HUES64 (cell line): Measurements from ENCODE around the gene TNFRSF8.

Source experiments
- H3K27ac ChIP-seq: 2 replicates; pipeline ENCODE4 v1.7.0; 2013; ENCODE audit warnings: low read depth, low read length, inconsistent platforms
- H3K27me3 ChIP-seq: 2 replicates; pipeline ENCODE4 v1.6.1; 2013; ENCODE audit warnings: mild to moderate bottlenecking, low read length; ENCODE audit not compliant: insufficient read depth
- H3K36me3 ChIP-seq: 2 replicates; pipeline ENCODE4 v1.6.1; 2013; ENCODE audit warnings: mild to moderate bottlenecking, low read length; ENCODE audit not compliant: insufficient read depth
- H3K4me1 ChIP-seq: 2 replicates; pipeline ENCODE4 v1.6.1; 2013; ENCODE audit warnings: mild to moderate bottlenecking, low read length, moderate library complexity; ENCODE audit not compliant: insufficient read depth
- H3K4me3 ChIP-seq: 2 replicates; pipeline ENCODE4 v1.5.1; 2013; ENCODE audit warnings: mild to moderate bottlenecking, low read length, moderate library complexity
- H3K9ac ChIP-seq: 2 replicates; pipeline ENCODE4 v1.6.1; 2013; ENCODE audit warnings: mild to moderate bottlenecking, low read depth, low read length
- H3K9me3 ChIP-seq: 2 replicates; pipeline ENCODE4 v1.6.1; 2013; ENCODE audit warnings: low read depth, low read length; ENCODE audit not compliant: insufficient read depth
- WGBS: fragments of 150-250, 120-280 bp; methylation state at CpG from one replicate; pipeline ENCODE4 v1.1.7; 2013; ENCODE audit warnings: missing lambda C conversion rate; 5-methylcytosine and 5-hydroxymethylcytosine counted together

TNFRSF8 gene

GRCh38 chr1:12126781-12127180, 63.7 kb downstream of the TNFRSF8 start:
- Histone ChIP-seq H3K27me3 (no peaks in the 10 kb centered on the region), H3K9ac (no peak overlapping the region), H3K4me1 (no peaks in the 10 kb centered on the region), H3K9me3 (no peaks in the 10 kb centered on the region), H3K4me3 (no peak overlapping the region), H3K36me3 (peaks cover 14% of the 10 kb centered on the region; the same call in 1 of the 2 replicates), H3K27ac (no peak overlapping the region)
- 92% methylated on average over 9 of the region's 9 CpGs for WGBS

- H3K9me3 ChIP-seq, result no peaks in the 10 kb centered on the region
- H3K4me3 ChIP-seq, result no peak overlapping the region
- no peak overlapping the region for H3K27ac ChIP-seq
- no peaks in the 10 kb centered on the region for H3K27me3 ChIP-seq
- no peak overlapping the region for H3K9ac ChIP-seq
- H3K36me3 ChIP-seq, result peaks cover 14% of the 10 kb centered on the region; the same call in 1 of the 2 replicates
- 94% methylated on average over 9 of the region's 10 CpGs for WGBS
- no peaks in the 10 kb centered on the region for H3K4me1 ChIP-seq
Observed at GRCh38 chr1:12127206-12127810, 64.2 kb downstream of the TNFRSF8 start.

GRCh38 chr1:12128120-12128519, 65.0 kb downstream of the TNFRSF8 start:
- Histone ChIP-seq H3K9me3 (no peaks in the 10 kb centered on the region), H3K4me3 (no peak overlapping the region), H3K27ac (no peak overlapping the region), H3K27me3 (no peaks in the 10 kb centered on the region), H3K36me3 (peaks cover 14% of the 10 kb centered on the region; the same call in 1 of the 2 replicates), H3K9ac (no peak overlapping the region), H3K4me1 (no peaks in the 10 kb centered on the region)
- WGBS, result 88% methylated on average over 15 of the region's 15 CpGs

- Histone ChIP-seq H3K36me3 (peaks cover 14% of the 10 kb centered on the region; the same call in 1 of the 2 replicates), H3K27ac (no peak overlapping the region), H3K27me3 (no peaks in the 10 kb centered on the region), H3K4me1 (no peaks in the 10 kb centered on the region), H3K9ac (no peak overlapping the region), H3K9me3 (no peaks in the 10 kb centered on the region), H3K4me3 (no peak overlapping the region)
- whole genome bisulfite sequencing, result 90% methylated on average over 12 of the region's 12 CpGs
Observed at GRCh38 chr1:12129624-12130023, 66.5 kb downstream of the TNFRSF8 start.

GRCh38 chr1:12130466-12131130, 67.5 kb downstream of the TNFRSF8 start:
- Histone ChIP-seq H3K27ac (no peak overlapping the region), H3K36me3 (peaks cover 14% of the 10 kb centered on the region; the same call in 1 of the 2 replicates), H3K4me1 (no peaks in the 10 kb centered on the region), H3K4me3 (no peak overlapping the region), H3K9ac (no peak overlapping the region), H3K9me3 (no peaks in the 10 kb centered on the region), H3K27me3 (no peaks in the 10 kb centered on the region)
- WGBS, result 87% methylated on average over 13 of the region's 13 CpGs

- 91% methylated on average over 8 of the region's 8 CpGs for WGBS
- peaks cover 10% of the 10 kb centered on the region; the same call in 1 of the 2 replicates for H3K36me3 ChIP-seq
- H3K4me1 ChIP-seq, result no peaks in the 10 kb centered on the region
- no peak overlapping the region for H3K27ac ChIP-seq
- H3K9ac ChIP-seq, result no peak overlapping the region
- no peaks in the 10 kb centered on the region for H3K27me3 ChIP-seq
- no peaks in the 10 kb centered on the region for H3K9me3 ChIP-seq
- H3K4me3 ChIP-seq, result no peak overlapping the region
Observed at GRCh38 chr1:12132078-12132477, 69.0 kb downstream of the TNFRSF8 start.

- no peaks in the 10 kb centered on the region for H3K27me3 ChIP-seq
Observed at GRCh38 chr1:12134716-12135115, 71.6 kb downstream of the TNFRSF8 start.

GRCh38 chr1:12135612-12136011, 72.5 kb downstream of the TNFRSF8 start:
- H3K27me3 ChIP-seq, result no peaks in the 10 kb centered on the region
- H3K9ac ChIP-seq, result no peak overlapping the region
- no peak overlapping the region for H3K27ac ChIP-seq
- H3K9me3 ChIP-seq, result no peaks in the 10 kb centered on the region
- no peak overlapping the region for H3K4me3 ChIP-seq
- no peaks in the 10 kb centered on the region for H3K36me3 ChIP-seq
- WGBS, result 89% methylated on average over 6 of the region's 6 CpGs
- H3K4me1 ChIP-seq, result no peaks in the 10 kb centered on the region

More at GRCh38 chr1:12134716-12135115, 71.6 kb downstream of the TNFRSF8 start:
- no peak overlapping the region for H3K9ac ChIP-seq
- H3K9me3 ChIP-seq, result no peaks in the 10 kb centered on the region
- H3K4me3 ChIP-seq, result no peak overlapping the region
- no peaks in the 10 kb centered on the region for H3K4me1 ChIP-seq
- no peak overlapping the region for H3K27ac ChIP-seq
- WGBS, result 94% methylated on average over 10 of the region's 10 CpGs
- H3K36me3 ChIP-seq, result no peaks in the 10 kb centered on the region

- no peaks in the 10 kb centered on the region for H3K4me1 ChIP-seq
- H3K27me3 ChIP-seq, result no peaks in the 10 kb centered on the region
- no peaks in the 10 kb centered on the region for H3K9me3 ChIP-seq
- H3K9ac ChIP-seq, result no peak overlapping the region
- 79% methylated on average over 8 of the region's 8 CpGs for WGBS
- H3K27ac ChIP-seq, result no peak overlapping the region
- H3K36me3 ChIP-seq, result no peaks in the 10 kb centered on the region
- H3K4me3 ChIP-seq, result no peak overlapping the region
Observed at GRCh38 chr1:12136916-12137610, 74.0 kb downstream of the TNFRSF8 start.

GRCh38 chr1:12138196-12139168, 75.4 kb downstream of the TNFRSF8 start:
- 90% methylated on average over 31 of the region's 31 CpGs for WGBS
- Histone ChIP-seq H3K36me3 (no peaks in the 10 kb centered on the region), H3K9me3 (no peaks in the 10 kb centered on the region), H3K27me3 (no peaks in the 10 kb centered on the region), H3K9ac (no peak overlapping the region), H3K4me3 (no peak overlapping the region), H3K27ac (no peak overlapping the region), H3K4me1 (no peaks in the 10 kb centered on the region)
